Osteoblast (primary cell): ENCODE results near the gene INAVA. TPM values are rescaled to one million over a fixed set of nuclear protein-coding genes. Genes with fewer than 3 reads are reported as not detected.
A peak's percentile ranks its signal among the peaks of the same experiment; 100 is the strongest.
"Not testable (repeated sequence)": the region's sequence is repeated elsewhere in the genome, so short reads cannot be mapped to it uniquely, and the experiment has no call there.

Source experiments
- DNase-seq: peaks from one replicate; pipeline ENCODE4 v3.0.0; 2011; ENCODE audit warnings: low spot score, mixed read lengths; ENCODE audit not compliant: insufficient read length; ENCODE audit errors: missing footprints
- H2AFZ ChIP-seq: 2 replicates; pipeline ENCODE4 v1.6.0; 2011; ENCODE audit warnings: mild to moderate bottlenecking, low read length
- H3K27ac ChIP-seq: 2 replicates; pipeline ENCODE4 v1.5.1; 2011; ENCODE audit warnings: mild to moderate bottlenecking, low read depth, low read length, moderate library complexity
- H3K27me3 ChIP-seq: 2 replicates; pipeline ENCODE4 v1.6.0; 2012; ENCODE audit warnings: mild to moderate bottlenecking, control low read depth, inconsistent platforms, low read length, moderate library complexity; ENCODE audit not compliant: insufficient read depth
- H3K36me3 ChIP-seq: 2 replicates; pipeline ENCODE4 v1.5.1; 2011; ENCODE audit warnings: mild to moderate bottlenecking, low read length, control low read depth, moderate library complexity; ENCODE audit not compliant: insufficient read depth
- H3K4me1 ChIP-seq: 2 replicates; pipeline ENCODE4 v1.5.1; 2011; ENCODE audit warnings: mild to moderate bottlenecking, low read length, control low read depth, moderate library complexity; ENCODE audit not compliant: insufficient read depth
- H3K4me2 ChIP-seq: 2 replicates; pipeline ENCODE4 v1.6.0; 2011; ENCODE audit warnings: mild to moderate bottlenecking, low read length; ENCODE audit not compliant: insufficient read depth
- H3K4me3 ChIP-seq: fragments of 200-600 bp; sonication (generic); 3 replicates; pipeline ENCODE4 v1.5.1; 2012; ENCODE audit warnings: mild to moderate bottlenecking, low read length, inconsistent platforms; ENCODE audit not compliant: insufficient read depth
- H3K79me2 ChIP-seq: 2 replicates; pipeline ENCODE4 v1.6.0; 2012; ENCODE audit warnings: mild to moderate bottlenecking, low read length, control low read depth, inconsistent platforms; ENCODE audit not compliant: insufficient read depth
- H3K9me3 ChIP-seq: 2 replicates; pipeline ENCODE4 v1.5.1; 2011; ENCODE audit warnings: low read depth, low read length, control low read depth
- H4K20me1 ChIP-seq: 2 replicates; pipeline ENCODE4 v1.6.0; 2012; ENCODE audit warnings: mild to moderate bottlenecking, low read length, control low read depth; ENCODE audit not compliant: insufficient read depth
- CTCF ChIP-seq: IDR thresholded peaks from 2 replicates; pipeline ENCODE4 v1.5.1; 2011; ENCODE audit warnings: mild to moderate bottlenecking, low read depth, low read length, moderate library complexity; ENCODE audit errors: extremely low read depth
- total RNA-seq: library from RNA; depleted of rRNA; stranded (reverse); fragments of >200 nt; gene quantifications from 2 replicates; pipeline ENCODE4 v1.2.3, GENCODE V29; 2012

INAVA gene
- total RNA-seq, 1 donor, result 0.36 TPM

GRCh38 chr1:200958597-200958996 lies 63.9 kb downstream of the INAVA start:
- no peak overlapping the region for H3K27ac ChIP-seq
- H3K36me3 ChIP-seq, result no peaks in the 10 kb centered on the region
- no peaks in the 10 kb centered on the region for H3K4me1 ChIP-seq
- H4K20me1 ChIP-seq, result no peaks in the 10 kb centered on the region
- H2AFZ ChIP-seq, result no peak overlapping the region
- H3K27me3 ChIP-seq, result peaks cover 17% of the 10 kb centered on the region
- DNase-seq, result no peak
- no peak overlapping the region for H3K4me3 ChIP-seq
- TF ChIP-seq CTCF, result no peak
- no peaks in the 10 kb centered on the region for H3K79me2 ChIP-seq
- no peak overlapping the region for H3K4me2 ChIP-seq
- no peaks in the 10 kb centered on the region for H3K9me3 ChIP-seq

- no peaks in the 10 kb centered on the region for H4K20me1 ChIP-seq
- no peak overlapping the region for H2AFZ ChIP-seq
- H3K4me3 ChIP-seq, result no peak overlapping the region
- H3K36me3 ChIP-seq, result no peaks in the 10 kb centered on the region
- DNase-seq, result peak; percentile 61
- no peaks in the 10 kb centered on the region for H3K9me3 ChIP-seq
- H3K79me2 ChIP-seq, result no peaks in the 10 kb centered on the region
- H3K4me1 ChIP-seq, result no peaks in the 10 kb centered on the region
- H3K4me2 ChIP-seq, result no peak overlapping the region
- H3K27me3 ChIP-seq, result peaks cover 17% of the 10 kb centered on the region
- TF ChIP-seq CTCF, result no peak
- no peak overlapping the region for H3K27ac ChIP-seq
These were observed 64.8 kb downstream of the INAVA start for GRCh38 chr1:200959411-200959921.

GRCh38 chr1:200960236-200960947 lies 65.7 kb downstream of the INAVA start:
- H3K27me3 ChIP-seq, result peaks cover 24% of the 10 kb centered on the region
- H3K9me3 ChIP-seq, result no peaks in the 10 kb centered on the region
- DNase-seq, result peak; percentile 30
- TF ChIP-seq CTCF, result no peak
- no peak overlapping the region for H3K4me3 ChIP-seq
- H3K36me3 ChIP-seq, result no peaks in the 10 kb centered on the region
- no peak overlapping the region for H3K4me2 ChIP-seq
- H3K79me2 ChIP-seq, result no peaks in the 10 kb centered on the region
- no peak overlapping the region for H2AFZ ChIP-seq
- no peaks in the 10 kb centered on the region for H4K20me1 ChIP-seq
- no peak overlapping the region for H3K27ac ChIP-seq
- H3K4me1 ChIP-seq, result no peaks in the 10 kb centered on the region

- H3K4me3 ChIP-seq, result no peak overlapping the region
- H2AFZ ChIP-seq, result no peak overlapping the region
- H4K20me1 ChIP-seq, result no peaks in the 10 kb centered on the region
- H3K4me1 ChIP-seq, result no peaks in the 10 kb centered on the region
- H3K36me3 ChIP-seq, result no peaks in the 10 kb centered on the region
- H3K79me2 ChIP-seq, result no peaks in the 10 kb centered on the region
- no peak overlapping the region for H3K27ac ChIP-seq
- no peaks in the 10 kb centered on the region for H3K9me3 ChIP-seq
- no peak for TF ChIP-seq CTCF
- peaks cover 29% of the 10 kb centered on the region for H3K27me3 ChIP-seq
- H3K4me2 ChIP-seq, result no peak overlapping the region
- no peak for DNase-seq
These were observed 66.2 kb downstream of the INAVA start for GRCh38 chr1:200960948-200961340.

GRCh38 chr1:200962151-200962550 lies 67.5 kb downstream of the INAVA start:
- H3K4me3 ChIP-seq, H3K36me3 ChIP-seq, H3K79me2 ChIP-seq, H2AFZ ChIP-seq, H3K4me1 ChIP-seq, DNase-seq, H3K4me2 ChIP-seq, H3K27ac ChIP-seq, H3K9me3 ChIP-seq, H4K20me1 ChIP-seq: not testable (repeated sequence)
- H3K27me3 ChIP-seq, result peaks cover 29% of the 10 kb centered on the region
